ENCODE measurements around the gene EYA4.

The EYA4 gene

DNA sequence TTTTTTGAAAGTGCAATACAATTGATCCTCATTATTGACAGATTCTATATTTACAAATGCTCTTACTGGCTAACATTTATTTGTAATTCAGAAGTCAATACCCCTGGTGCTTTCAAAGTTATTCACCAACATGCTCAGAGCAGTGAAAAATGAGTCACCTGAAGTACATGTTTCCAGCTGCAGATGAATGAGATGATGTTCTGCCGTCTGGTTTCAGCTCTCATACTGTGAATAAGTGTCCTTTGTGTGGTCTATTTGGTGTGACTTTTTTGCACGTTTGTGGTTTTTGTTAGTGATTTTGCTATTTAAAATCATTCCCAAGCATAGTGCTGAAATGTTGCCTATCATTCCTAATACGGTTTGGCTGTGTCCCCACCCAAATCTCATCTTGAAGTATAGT lies 22.3 kb upstream of the EYA4 start:
- no peaks in the 10 kb centered on the region for H3K27me3 ChIP-seq (replicated peaks)
- in situ Hi-C loops (cut with HindIII; ENCODE audit: low pct_ligation_motif_present, low sequenced_read_pairs): no loop called here
- DNase-seq: no peak
- H3K36me3 ChIP-seq (replicated peaks): no peaks in the 10 kb centered on the region
- no peak overlapping the region for H3K27ac ChIP-seq
- no peak overlapping the region for H3K4me3 ChIP-seq (ENCODE audit: low read depth, low read length)
- TF ChIP-seq, protein P1, sequence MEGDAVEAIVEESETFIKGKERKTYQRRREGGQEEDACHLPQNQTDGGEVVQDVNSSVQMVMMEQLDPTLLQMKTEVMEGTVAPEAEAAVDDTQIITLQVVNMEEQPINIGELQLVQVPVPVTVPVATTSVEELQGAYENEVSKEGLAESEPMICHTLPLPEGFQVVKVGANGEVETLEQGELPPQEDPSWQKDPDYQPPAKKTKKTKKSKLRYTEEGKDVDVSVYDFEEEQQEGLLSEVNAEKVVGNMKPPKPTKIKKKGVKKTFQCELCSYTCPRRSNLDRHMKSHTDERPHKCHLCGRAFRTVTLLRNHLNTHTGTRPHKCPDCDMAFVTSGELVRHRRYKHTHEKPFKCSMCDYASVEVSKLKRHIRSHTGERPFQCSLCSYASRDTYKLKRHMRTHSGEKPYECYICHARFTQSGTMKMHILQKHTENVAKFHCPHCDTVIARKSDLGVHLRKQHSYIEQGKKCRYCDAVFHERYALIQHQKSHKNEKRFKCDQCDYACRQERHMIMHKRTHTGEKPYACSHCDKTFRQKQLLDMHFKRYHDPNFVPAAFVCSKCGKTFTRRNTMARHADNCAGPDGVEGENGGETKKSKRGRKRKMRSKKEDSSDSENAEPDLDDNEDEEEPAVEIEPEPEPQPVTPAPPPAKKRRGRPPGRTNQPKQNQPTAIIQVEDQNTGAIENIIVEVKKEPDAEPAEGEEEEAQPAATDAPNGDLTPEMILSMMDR (IDR thresholded peaks at IDR 0.05; ENCODE audit: low read depth, low read length, missing control alignments): no peak

DNA sequence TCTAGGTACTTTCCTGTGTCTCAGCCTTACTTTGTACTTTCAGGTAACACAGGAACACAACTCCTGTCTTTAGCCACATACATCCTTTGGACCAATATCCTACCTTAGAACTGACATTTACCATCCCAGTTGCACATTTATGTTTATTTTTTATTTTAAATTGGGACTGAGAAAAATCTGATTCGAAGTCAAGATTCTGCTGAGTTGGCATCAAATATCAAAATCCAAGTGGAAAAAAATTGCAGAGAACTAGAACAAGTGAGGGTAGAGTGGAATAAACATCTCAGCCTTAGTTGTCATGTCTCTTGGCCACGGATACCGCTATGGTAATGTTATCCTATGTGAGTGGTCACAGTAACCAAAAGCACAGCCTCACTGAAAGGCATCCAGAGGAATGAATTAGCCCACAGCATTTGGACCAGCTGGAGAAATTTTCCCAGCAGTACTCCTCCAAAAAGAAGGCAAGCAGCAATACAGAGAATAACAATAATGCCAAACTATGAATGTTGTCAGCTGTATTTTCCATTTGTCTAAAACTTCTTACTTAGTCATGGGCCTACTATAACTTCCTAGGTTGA lies 17.6 kb upstream of the EYA4 start:
- Histone ChIP-seq H3K27ac (no peak overlapping the region), H3K27me3 (replicated peaks) (no peaks in the 10 kb centered on the region), H3K36me3 (replicated peaks) (no peaks in the 10 kb centered on the region), H3K4me3 (ENCODE audit: low read depth, low read length) (no peak overlapping the region)
- in situ Hi-C loops (cut with HindIII; ENCODE audit: low pct_ligation_motif_present, low sequenced_read_pairs): no loop called here
- no peak for DNase-seq
- TF ChIP-seq, protein P1 (IDR thresholded peaks at IDR 0.05; ENCODE audit: low read depth, low read length, missing control alignments): no peak

DNA sequence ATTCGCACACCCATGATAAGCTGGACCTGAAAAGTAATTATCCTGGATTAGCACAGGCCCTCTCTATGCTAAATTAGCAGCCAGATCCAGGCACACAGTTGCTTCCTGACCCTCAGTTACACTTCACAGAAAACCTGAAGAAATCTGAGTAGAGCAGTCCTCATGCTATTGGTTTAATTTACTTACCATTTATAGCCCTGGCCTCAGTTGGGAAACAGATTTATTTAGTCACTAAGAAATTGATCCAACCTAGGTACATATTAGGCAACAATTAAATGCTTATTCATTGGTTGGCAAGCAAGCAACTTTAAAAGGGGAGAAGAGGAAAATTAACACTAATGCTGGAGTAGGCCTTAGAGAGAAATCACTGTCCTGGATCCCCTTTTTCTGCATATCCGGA lies 15.6 kb upstream of the EYA4 start:
- Histone ChIP-seq H3K27me3 (replicated peaks) (peaks cover 2% of the 10 kb centered on the region), H3K27ac (no peak overlapping the region), H3K36me3 (replicated peaks) (no peaks in the 10 kb centered on the region), H3K4me3 (ENCODE audit: low read depth, low read length) (no peak overlapping the region)
- no peak for DNase-seq
- TF ChIP-seq, protein P1 (IDR thresholded peaks at IDR 0.05; ENCODE audit: low read depth, low read length, missing control alignments): no peak
- in situ Hi-C loops (cut with HindIII; ENCODE audit: low pct_ligation_motif_present, low sequenced_read_pairs): no loop called here

DNA sequence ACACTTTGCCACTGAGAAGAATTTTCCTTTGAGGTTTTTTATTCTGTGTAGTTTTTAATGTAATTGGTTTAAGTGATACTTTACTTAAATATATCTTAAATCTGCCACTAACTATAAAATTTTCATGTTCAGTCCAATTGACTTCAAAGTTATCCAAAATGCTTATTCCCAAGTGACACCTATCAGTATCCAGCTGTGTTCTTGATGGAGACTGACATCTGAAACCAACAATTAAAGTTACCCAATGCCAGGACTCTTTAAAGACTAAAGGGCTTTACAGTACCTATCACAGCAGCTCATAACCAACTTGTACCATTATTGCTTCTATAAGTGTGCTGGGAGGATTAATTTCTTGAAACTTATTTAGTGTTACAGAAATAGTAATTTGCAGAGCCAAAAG lies 13.8 kb upstream of the EYA4 start:
- Histone ChIP-seq H3K27ac (no peak overlapping the region), H3K4me3 (ENCODE audit: low read depth, low read length) (no peak overlapping the region), H3K27me3 (replicated peaks) (peaks cover 2% of the 10 kb centered on the region), H3K36me3 (replicated peaks) (no peaks in the 10 kb centered on the region)
- in situ Hi-C loops (cut with HindIII; ENCODE audit: low pct_ligation_motif_present, low sequenced_read_pairs): no loop called here
- TF ChIP-seq, protein P1 (IDR thresholded peaks at IDR 0.05; ENCODE audit: low read depth, low read length, missing control alignments): no peak
- DNase-seq: no peak

DNA sequence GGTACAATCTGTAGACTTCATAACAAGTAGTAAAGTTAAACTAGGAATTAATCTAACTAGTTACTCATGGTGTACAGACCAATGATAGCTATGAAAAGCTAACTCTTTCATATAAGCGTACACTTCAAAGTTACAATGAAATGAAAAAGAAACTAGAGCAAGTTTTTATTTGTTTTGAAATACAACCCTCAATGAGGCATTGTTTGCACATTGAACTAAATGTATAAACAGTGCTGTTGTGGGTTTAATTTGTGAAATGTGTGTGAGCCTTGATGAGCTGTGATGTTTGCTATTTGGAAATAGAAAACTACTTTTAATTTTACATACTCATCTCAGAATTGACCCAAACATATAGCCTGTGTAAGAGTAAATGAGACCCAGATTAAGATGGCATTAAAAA lies 11.1 kb upstream of the EYA4 start:
- no peak overlapping the region for H3K27ac ChIP-seq
- no peak for DNase-seq
- TF ChIP-seq, protein P1 (IDR thresholded peaks at IDR 0.05; ENCODE audit: low read depth, low read length, missing control alignments): no peak
- H3K4me3 ChIP-seq (ENCODE audit: low read depth, low read length): no peak overlapping the region
- peaks cover 2% of the 10 kb centered on the region for H3K27me3 ChIP-seq (replicated peaks)
- no peaks in the 10 kb centered on the region for H3K36me3 ChIP-seq (replicated peaks)
- in situ Hi-C loops (cut with HindIII; ENCODE audit: low pct_ligation_motif_present, low sequenced_read_pairs): no loop called here

DNA sequence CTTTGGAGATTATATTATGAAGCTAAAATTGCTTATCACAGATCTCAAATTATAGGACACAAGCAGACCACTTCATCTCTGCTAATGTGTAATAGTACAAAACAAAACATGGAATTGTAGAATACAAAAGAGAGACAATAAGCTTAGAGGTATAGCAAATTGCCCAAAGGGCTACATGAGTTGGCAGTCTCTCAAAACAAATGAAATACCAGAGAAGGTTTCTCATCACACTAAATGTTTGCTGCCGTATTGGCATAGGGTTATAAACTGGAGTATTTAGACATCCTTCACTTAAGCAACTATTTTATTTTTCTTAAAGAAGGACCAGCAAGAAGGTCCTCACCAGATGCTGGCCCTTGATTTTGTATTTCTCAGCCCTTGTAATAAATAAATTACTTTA lies 5.9 kb upstream of the EYA4 start:
- in situ Hi-C loops (cut with HindIII; ENCODE audit: low pct_ligation_motif_present, low sequenced_read_pairs): no loop called here
- Histone ChIP-seq H3K4me3 (ENCODE audit: low read depth, low read length) (no peak overlapping the region), H3K27ac (no peak overlapping the region), H3K27me3 (replicated peaks) (peaks cover 6% of the 10 kb centered on the region), H3K36me3 (replicated peaks) (no peaks in the 10 kb centered on the region)
- DNase-seq: no peak
- TF ChIP-seq, protein P1 (IDR thresholded peaks at IDR 0.05; ENCODE audit: low read depth, low read length, missing control alignments): no peak
